Measurements from ENCODE around the gene DSG3. TPM values are rescaled to one million over a fixed set of nuclear protein-coding genes. Genes with fewer than 3 reads are reported as not detected.

DSG3 gene
- total and polyA plus RNA-seq, 11 donors: 0.01 to 0.07 TPM; not detected in 9

DNA sequence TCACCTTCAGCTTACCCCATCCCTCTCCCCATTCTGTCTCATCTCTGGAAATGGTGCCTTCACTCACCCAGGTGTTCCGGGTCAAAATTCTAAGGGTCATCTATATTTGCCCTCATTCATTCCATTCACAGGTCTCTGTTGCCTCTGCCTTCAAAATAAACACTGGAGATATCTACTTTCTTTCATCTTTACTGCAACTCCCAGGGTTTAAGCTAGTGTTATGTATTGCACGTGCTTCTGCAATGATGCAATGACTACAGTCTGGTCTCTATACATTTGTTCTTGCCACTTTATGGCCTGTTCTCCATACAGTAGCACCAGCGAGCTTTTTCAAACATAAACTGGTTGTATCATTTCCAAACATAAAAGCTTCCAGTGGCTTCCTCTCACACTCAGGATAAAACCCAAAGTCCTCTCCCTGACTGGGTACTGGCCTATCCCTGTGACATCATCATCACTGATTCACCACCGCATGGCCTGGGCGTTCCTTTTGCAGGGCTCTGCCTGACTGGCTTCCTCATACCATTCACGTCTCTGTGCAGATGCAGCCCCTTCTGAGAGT, 64.7 kb downstream of the DSG3 start:
- no peak for TF ChIP-seq POLR2A (IDR thresholded peaks at IDR 0.05)
- TF ChIP-seq, protein P1, sequence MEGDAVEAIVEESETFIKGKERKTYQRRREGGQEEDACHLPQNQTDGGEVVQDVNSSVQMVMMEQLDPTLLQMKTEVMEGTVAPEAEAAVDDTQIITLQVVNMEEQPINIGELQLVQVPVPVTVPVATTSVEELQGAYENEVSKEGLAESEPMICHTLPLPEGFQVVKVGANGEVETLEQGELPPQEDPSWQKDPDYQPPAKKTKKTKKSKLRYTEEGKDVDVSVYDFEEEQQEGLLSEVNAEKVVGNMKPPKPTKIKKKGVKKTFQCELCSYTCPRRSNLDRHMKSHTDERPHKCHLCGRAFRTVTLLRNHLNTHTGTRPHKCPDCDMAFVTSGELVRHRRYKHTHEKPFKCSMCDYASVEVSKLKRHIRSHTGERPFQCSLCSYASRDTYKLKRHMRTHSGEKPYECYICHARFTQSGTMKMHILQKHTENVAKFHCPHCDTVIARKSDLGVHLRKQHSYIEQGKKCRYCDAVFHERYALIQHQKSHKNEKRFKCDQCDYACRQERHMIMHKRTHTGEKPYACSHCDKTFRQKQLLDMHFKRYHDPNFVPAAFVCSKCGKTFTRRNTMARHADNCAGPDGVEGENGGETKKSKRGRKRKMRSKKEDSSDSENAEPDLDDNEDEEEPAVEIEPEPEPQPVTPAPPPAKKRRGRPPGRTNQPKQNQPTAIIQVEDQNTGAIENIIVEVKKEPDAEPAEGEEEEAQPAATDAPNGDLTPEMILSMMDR (IDR thresholded peaks at IDR 0.05): no peak
- Histone ChIP-seq H3K27ac (no peak overlapping the region), H3K36me3 (no peaks in the 10 kb centered on the region), H3K4me3 (no peak overlapping the region), H3K4me1 (peaks cover 0 to 18% (median 0%) of the 10 kb centered on the region in 12 donors), H3K9me3 (peaks cover 0 to 9% (median 0%) of the 10 kb centered on the region in 12 donors), H3K27me3 (no peaks in the 10 kb centered on the region)
- intact Hi-C loops (cut with DNase I): loop anchor here in 4 of 10 donors (5.0 to 10.0 kb wide), 4 partner anchors 245 to 507 kb away; partner anchors contain the start of gene DSC2 (in 1 of the 4)
- WGBS, 4 donors: 69 to 83% (median 79%) methylated on average over 6 of the region's 6 CpGs
- ATAC-seq (peak in 3 of 4 donors; percentile 60 to 69 (median 62)), DNase-seq (no peak)

DNA sequence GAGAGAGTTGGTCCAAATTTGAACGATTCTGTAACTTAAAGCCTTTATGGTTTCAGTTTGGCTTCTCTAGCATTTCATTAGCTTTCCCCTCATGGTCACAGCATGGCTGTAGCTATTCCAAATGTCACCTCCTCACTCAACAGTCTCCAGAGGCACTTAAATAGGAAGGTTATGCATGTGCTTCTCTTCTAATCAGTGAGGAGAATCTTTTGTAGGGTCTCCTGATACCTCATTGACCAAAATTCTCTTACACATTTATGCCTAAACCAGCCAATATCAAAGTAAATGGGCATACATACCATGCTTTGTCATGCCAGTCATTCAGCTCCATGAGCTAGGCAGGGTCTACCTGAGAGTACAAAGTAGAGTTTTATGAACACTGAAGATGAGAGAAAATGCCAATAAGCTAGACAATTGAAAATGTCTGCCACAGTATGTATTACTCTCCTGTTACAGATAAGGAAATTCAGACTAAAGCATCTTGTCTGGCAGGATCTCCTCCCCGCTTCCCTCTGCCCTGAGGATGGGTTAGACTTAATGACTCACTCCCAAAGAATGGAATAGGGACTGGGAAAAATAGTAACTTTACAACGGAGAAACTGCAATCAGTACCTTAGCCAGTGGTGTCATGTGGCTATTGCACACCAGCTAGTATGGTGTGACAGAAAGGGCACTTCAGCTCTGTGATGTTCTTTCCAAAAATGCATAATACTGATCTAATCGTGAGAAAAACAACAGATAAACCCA, 65.8 kb downstream of the DSG3 start:
- Histone ChIP-seq H3K27ac (no peak overlapping the region), H3K4me3 (no peak overlapping the region), H3K4me1 (peaks cover 0 to 18% (median 0%) of the 10 kb centered on the region in 12 donors), H3K36me3 (no peaks in the 10 kb centered on the region), H3K27me3 (no peaks in the 10 kb centered on the region), H3K9me3 (no peaks in the 10 kb centered on the region)
- TF ChIP-seq, protein P1 (IDR thresholded peaks at IDR 0.05): no peak
- TF ChIP-seq POLR2A (IDR thresholded peaks at IDR 0.05): no peak
- no peak for DNase-seq
- intact Hi-C loops (cut with DNase I): loop anchor here in 4 of 10 donors (5.0 to 10.0 kb wide), 4 partner anchors 246 to 509 kb away; partner anchors contain the start of gene DSC2 (in 1 of the 4)
- peak in 1 of 4 donors; percentile 31 for ATAC-seq
- 47 to 59% (median 56%) methylated on average over 4 of the region's 4 CpGs for WGBS, 4 donors

DNA sequence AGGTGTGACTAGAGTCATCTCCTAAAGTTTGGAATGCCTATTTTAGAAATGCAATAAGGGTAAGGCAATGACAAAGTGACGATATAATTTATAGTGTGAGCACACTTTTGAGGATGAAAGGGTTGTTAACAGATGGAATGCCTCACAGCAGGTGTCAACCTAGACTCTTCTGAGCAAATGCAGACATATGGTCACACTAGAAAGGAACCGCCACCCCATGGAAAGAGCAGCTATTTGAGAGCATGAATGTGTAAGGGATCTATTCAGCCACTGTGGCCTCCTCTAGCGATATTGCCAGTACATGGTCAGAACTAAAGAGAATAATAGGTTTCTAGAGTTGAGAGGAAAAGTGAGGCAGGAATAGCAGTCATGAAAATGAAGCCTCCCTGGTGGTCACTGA, 68.9 kb downstream of the DSG3 start:
- WGBS, 4 donors: 75 to 92% (median 92%) methylated on average over 3 of the region's 3 CpGs
- no peak overlapping the region for H3K4me3 ChIP-seq
- ATAC-seq (no peak), DNase-seq (no peak)
- H3K27ac ChIP-seq: no peak overlapping the region
- TF ChIP-seq, protein P1 (IDR thresholded peaks at IDR 0.05): no peak
- no peak for TF ChIP-seq POLR2A (IDR thresholded peaks at IDR 0.05)
- H3K9me3 ChIP-seq: no peaks in the 10 kb centered on the region
- H3K4me1 ChIP-seq: peaks cover 0 to 14% (median 0%) of the 10 kb centered on the region in 12 donors
- H3K27me3 ChIP-seq: no peaks in the 10 kb centered on the region
- peaks cover 0 to 18% (median 4%) of the 10 kb centered on the region in 9 donors for H3K36me3 ChIP-seq
- intact Hi-C loops (cut with DNase I): loop anchor here in 2 of 10 donors (10.0 kb wide), 2 partner anchors 422 to 512 kb away; no protein-coding TSS in a partner anchor

DNA sequence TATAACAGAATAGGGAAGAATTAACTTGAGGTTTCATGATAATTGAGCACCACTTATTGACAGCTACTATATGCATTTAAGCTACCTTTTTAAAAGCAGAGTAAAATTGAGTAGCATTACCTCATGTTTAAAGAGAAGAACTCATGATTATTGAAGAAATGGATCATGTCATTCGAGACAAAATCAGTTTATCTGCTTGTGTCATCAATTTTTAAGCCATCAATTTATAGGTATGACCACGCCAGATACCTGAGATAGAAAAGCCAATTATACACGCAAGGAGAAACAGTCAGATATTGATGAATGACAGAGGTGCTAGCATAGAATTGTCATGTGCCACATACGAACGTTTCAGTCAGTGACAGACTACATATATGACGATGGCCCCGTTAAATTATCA, 78.8 kb downstream of the DSG3 start:
- no peak overlapping the region for H3K27ac ChIP-seq
- intact Hi-C loops (cut with DNase I): no loop called here
- DNase-seq (no peak), ATAC-seq (no peak)
- H3K36me3 ChIP-seq: peaks cover 0 to 64% (median 9%) of the 10 kb centered on the region in 9 donors
- H3K27me3 ChIP-seq: no peaks in the 10 kb centered on the region
- no peaks in the 10 kb centered on the region for H3K9me3 ChIP-seq
- H3K4me3 ChIP-seq: no peak overlapping the region
- TF ChIP-seq POLR2A (IDR thresholded peaks at IDR 0.05): no peak
- TF ChIP-seq, protein P1 (IDR thresholded peaks at IDR 0.05): no peak
- WGBS, 4 donors: 88 to 94% (median 90%) methylated on average over 7 of the region's 7 CpGs
- H3K4me1 ChIP-seq: no peaks in the 10 kb centered on the region
